Small intestine (tissue), 7 donors: ENCODE measurements around the gene PLXNA3. TPM values are rescaled to one million over a fixed set of nuclear protein-coding genes. Genes with fewer than 3 reads are reported as not detected.
"Not testable (repeated sequence)": the region's sequence is repeated elsewhere in the genome, so short reads cannot be mapped to it uniquely, and the experiment has no call there.

Source experiments
- DNase-seq, 2 donors: peaks; one replicate each; pipeline versions ENCODE4 v3.0.0 to v3.0.0-alpha.2; 2013
- FAIRE-seq: peaks from 2 replicates; lab custom pipeline; 2012; peaks lifted over from hg19 to GRCh38; lab: Jason Lieb, UNC
- H3K27ac ChIP-seq, 3 donors: one replicate each; pipeline ENCODE4 v1.5.1; 2013; ENCODE audit warnings: low read length in 2 of 3, mild to moderate bottlenecking in 2 of 3, control low read depth in 1 of 3, inconsistent platforms in 1 of 3, low read depth in 1 of 3, moderate library complexity in 1 of 3
- H3K27me3 ChIP-seq, 3 donors: one replicate each; pipeline ENCODE4 v1.6.1; 2013; ENCODE audit warnings: low read length in 3 of 3, inconsistent platforms in 1 of 3; ENCODE audit not compliant: control insufficient read depth in 3 of 3, insufficient read depth in 3 of 3
- H3K36me3 ChIP-seq, 3 donors: one replicate each; pipeline ENCODE4 v1.6.1; 2013; ENCODE audit warnings: low read length in 3 of 3, inconsistent platforms in 1 of 3, low read depth in 1 of 3, mild to moderate bottlenecking in 1 of 3, moderate library complexity in 1 of 3; ENCODE audit not compliant: control insufficient read depth in 3 of 3, insufficient read depth in 2 of 3
- H3K4me1 ChIP-seq, 3 donors: one replicate each; pipeline ENCODE4 v1.6.1; 2013; ENCODE audit warnings: low read length in 2 of 3, inconsistent platforms in 1 of 3, low read depth in 1 of 3, mild to moderate bottlenecking in 1 of 3, moderate library complexity in 1 of 3; ENCODE audit not compliant: control insufficient read depth in 3 of 3, insufficient read depth in 2 of 3
- H3K4me3 ChIP-seq, 3 donors: one replicate each; pipeline ENCODE4 v1.5.1; 2013; ENCODE audit warnings: low read length in 3 of 3, control low read depth in 1 of 3, inconsistent platforms in 1 of 3, low read depth in 1 of 3, mild to moderate bottlenecking in 1 of 3, moderate library complexity in 1 of 3
- H3K9me3 ChIP-seq, 2 donors: one replicate each; pipeline ENCODE4 v1.6.1; 2013; ENCODE audit warnings: low read depth in 1 of 2, low read length in 1 of 2; ENCODE audit not compliant: control insufficient read depth in 2 of 2, insufficient read depth in 1 of 2
- WGBS, 3 donors: extraction: QIAGEN DNeasy Blood & Tissue Kit; methylation state at CpG; one replicate each; pipeline ENCODE4 v1.1.7; 2013; 5-methylcytosine and 5-hydroxymethylcytosine counted together
- polyA plus RNA-seq, 4 donors: library from polyadenylated mRNA; stranded (reverse) in 3 of 4; unstranded in 1 of 4; fragments of 200-250 nt in 3 of 4; fragments of 120-200 nt in 1 of 4; gene quantifications; one replicate each; pipeline versions ENCODE4 v1.2.1 to v1.2.3, GENCODE V29; 2013
- donor health status: healthy with polysubstance abuse.
- donor health status: control.
- donor health status: control.
- donor health status: Bipolar disorder and iron deficiency.
- donor health status: healthy.

PLXNA3 gene
- polyA plus RNA-seq, 4 donors: 3.2 to 30.1 (median 9.6) TPM

GRCh38 chrX:154488336-154489075 is 30.4 kb downstream of the PLXNA3 start:
- H3K36me3 ChIP-seq: peaks cover 0 to 36% (median 0%) of the 10 kb centered on the region in 3 donors
- no peak overlapping the region for H3K27ac ChIP-seq
- no peaks in the 10 kb centered on the region for H3K27me3 ChIP-seq
- no peaks in the 10 kb centered on the region for H3K9me3 ChIP-seq
- FAIRE-seq (no peak), DNase-seq (no peak)
- H3K4me3 ChIP-seq: no peak overlapping the region
- H3K4me1 ChIP-seq: peaks cover 0 to 22% (median 0%) of the 10 kb centered on the region in 3 donors
- WGBS, 3 donors: 80 to 89% (median 86%) methylated on average over 14 to 20 of the region's 20 CpGs

DNA sequence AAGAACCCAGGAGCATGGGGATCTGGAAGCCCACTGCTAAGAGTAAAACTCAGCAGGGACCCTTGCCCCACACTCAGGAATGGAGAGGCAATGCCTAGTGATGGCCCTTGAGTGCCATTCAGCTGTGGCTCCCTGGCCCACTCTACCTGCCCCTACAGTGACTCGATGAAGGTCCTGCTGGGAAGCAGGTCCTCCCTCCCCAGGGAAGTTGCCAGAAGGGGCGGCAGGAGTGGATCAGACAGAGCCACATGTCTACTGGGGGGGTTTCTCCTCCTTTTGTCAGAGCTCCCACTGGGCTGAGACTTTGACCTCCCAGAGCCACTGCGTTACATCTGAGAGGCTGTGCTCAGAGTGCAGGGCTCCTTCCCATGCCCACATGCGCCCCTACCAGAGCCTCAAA is 31.1 kb downstream of the PLXNA3 start:
- DNase-seq (no peak), FAIRE-seq (no peak)

GRCh38 chrX:154490021-154490413 is 31.9 kb downstream of the PLXNA3 start:
- WGBS, 3 donors: 0 to 42% (median 18%) methylated on average over 5 to 19 of the region's 19 CpGs
- peaks cover 0 to 13% (median 0%) of the 10 kb centered on the region in 3 donors for H3K4me1 ChIP-seq
- H3K27me3 ChIP-seq: no peaks in the 10 kb centered on the region
- peak overlapping the region; percentile 80 to 92 (median 81) for H3K27ac ChIP-seq
- peak overlapping the region; percentile 41 to 67 (median 64) for H3K4me3 ChIP-seq
- H3K36me3 ChIP-seq: peaks cover 0 to 22% (median 0%) of the 10 kb centered on the region in 3 donors
- H3K9me3 ChIP-seq: no peaks in the 10 kb centered on the region
- FAIRE-seq (no peak), DNase-seq (peak in 1 of 2 donors; percentile 19)

More for the DNA sequence above, 31.1 kb downstream of the PLXNA3 start:
- Histone ChIP-seq H3K9me3 (no peaks in the 10 kb centered on the region), H3K4me3 (peak overlapping the region in 1 of 3 donors; percentile 67), H3K36me3 (peaks cover 0 to 31% (median 0%) of the 10 kb centered on the region in 3 donors), H3K27me3 (no peaks in the 10 kb centered on the region), H3K27ac (peak overlapping the region in 2 of 3 donors; percentile 80 to 92), H3K4me1 (peaks cover 0 to 21% (median 0%) of the 10 kb centered on the region in 3 donors)
- 86 to 90% (median 88%) methylated on average over 3 to 4 of the region's 4 CpGs for WGBS, 3 donors

GRCh38 chrX:154490414-154491083 is 32.5 kb downstream of the PLXNA3 start, which contains the start of gene SLC10A3:
SLC10A3 (minus strand) TSS chrX:154490629; CDS start chrX:154488940, 1,689 bp downstream.
- Histone ChIP-seq H3K27me3 (no peaks in the 10 kb centered on the region), H3K9me3 (no peaks in the 10 kb centered on the region), H3K36me3 (peaks cover 0 to 17% (median 0%) of the 10 kb centered on the region in 3 donors), H3K4me3 (peak within 1 kb of the TSS; percentile 41 to 86 (median 64)), H3K4me1 (peaks cover 0 to 8% (median 0%) of the 10 kb centered on the region in 3 donors), H3K27ac (peak within 1 kb of the TSS; percentile 84 to 99 (median 99))
- FAIRE-seq (no peak), DNase-seq (peak; percentile 90 to 94)
- WGBS, 3 donors: 1 to 37% (median 7%) methylated on average over 14 to 71 of the region's 71 CpGs

DNA sequence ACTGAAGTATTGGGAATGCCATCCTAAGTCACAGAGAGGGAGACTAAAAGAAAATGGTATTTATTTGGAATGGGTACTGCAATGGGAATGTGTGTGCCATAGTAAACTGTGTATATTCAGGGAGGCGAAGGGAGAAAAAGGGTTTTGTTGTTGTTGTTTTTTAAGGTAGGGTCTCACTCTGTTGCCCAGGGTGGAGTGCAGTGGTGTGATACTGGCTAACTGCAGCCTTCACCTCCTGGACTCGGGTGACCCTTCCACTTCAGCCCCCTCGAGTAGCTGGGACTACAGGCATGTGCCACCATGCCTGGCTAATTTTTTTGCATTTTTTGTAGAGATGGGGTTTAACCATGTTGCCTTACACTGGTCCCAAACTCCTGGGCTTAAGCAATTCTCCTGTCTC is 36.6 kb downstream of the PLXNA3 start:
- Histone ChIP-seq H3K27me3 (no peaks in the 10 kb centered on the region), H3K36me3 (no peaks in the 10 kb centered on the region), H3K9me3 (no peaks in the 10 kb centered on the region), H3K4me1 (no peaks in the 10 kb centered on the region), H3K27ac (no peak overlapping the region), H3K4me3 (no peak overlapping the region)
- no peak for FAIRE-seq
- DNase-seq: no peak
- WGBS, 3 donors: 71 to 92% (median 85%) methylated on average over 3 of the region's 3 CpGs

DNA sequence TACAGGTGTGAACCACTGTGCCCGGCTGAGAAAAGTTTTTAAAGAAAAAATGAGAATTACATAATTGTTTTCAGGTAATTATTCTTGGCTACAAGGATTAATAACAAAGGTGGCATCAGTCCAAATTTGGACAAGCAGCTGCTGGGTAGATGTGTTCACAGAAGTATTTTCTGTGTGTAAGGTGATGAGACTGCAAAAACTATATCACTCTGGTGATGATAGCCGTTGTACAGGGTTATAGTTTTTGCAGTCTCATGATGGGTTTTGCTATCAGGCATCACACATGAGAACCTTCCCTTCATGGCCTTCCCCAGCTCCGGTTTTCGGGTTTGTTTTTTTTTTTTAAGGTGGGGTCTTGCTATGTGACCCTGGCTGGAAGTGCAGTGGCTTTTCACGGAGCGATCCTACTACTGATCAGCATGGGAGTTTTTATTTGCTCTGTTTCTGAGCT is 37.4 kb downstream of the PLXNA3 start:
- no peak for FAIRE-seq
- Histone ChIP-seq H3K9me3 (no peaks in the 10 kb centered on the region), H3K27ac (no peak overlapping the region), H3K36me3 (no peaks in the 10 kb centered on the region), H3K4me1 (no peaks in the 10 kb centered on the region), H3K4me3 (no peak overlapping the region), H3K27me3 (no peaks in the 10 kb centered on the region)
- no peak for DNase-seq
- whole genome bisulfite sequencing, 3 donors: 73 to 83% (median 79%) methylated on average over 6 of the region's 6 CpGs

GRCh38 chrX:154496591-154497137 is 38.6 kb downstream of the PLXNA3 start:
- H3K27ac ChIP-seq, H3K4me3 ChIP-seq, H3K27me3 ChIP-seq, H3K4me1 ChIP-seq, DNase-seq, H3K9me3 ChIP-seq, FAIRE-seq, H3K36me3 ChIP-seq: not testable (repeated sequence)
- WGBS, 3 donors: 66 to 91% (median 78%) methylated on average over 4 of the region's 4 CpGs

DNA sequence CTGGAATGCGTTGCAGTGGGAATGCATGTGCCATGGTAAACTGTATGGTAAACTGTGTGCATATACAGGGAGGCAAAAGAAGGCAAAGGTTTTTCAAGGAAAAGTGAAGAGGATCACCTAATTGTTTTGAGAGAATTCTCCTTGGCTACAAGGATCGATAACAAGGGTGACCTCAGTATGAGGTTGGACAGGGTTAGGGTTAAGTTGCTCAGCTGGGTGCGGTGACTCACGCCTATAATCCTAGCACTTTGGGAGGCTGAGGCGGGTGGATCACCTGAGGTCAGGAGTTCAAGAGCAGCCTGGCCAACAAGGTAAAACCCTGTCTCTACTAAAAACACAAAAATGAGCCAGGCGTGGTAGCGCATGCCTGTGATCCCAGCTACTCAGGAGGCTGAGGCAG is 43.3 kb downstream of the PLXNA3 start:
- not testable (repeated sequence) for H3K27me3 ChIP-seq, H3K4me3 ChIP-seq, H3K4me1 ChIP-seq, H3K9me3 ChIP-seq, FAIRE-seq, H3K27ac ChIP-seq, DNase-seq
- WGBS, 3 donors: 71 to 91% (median 76%) methylated on average over 7 of the region's 7 CpGs
- peaks cover 0 to 13% (median 0%) of the 10 kb centered on the region in 3 donors for H3K36me3 ChIP-seq
